SKM-1 treated with dmso at 0.1 percent for 144 hours (cell line): Measurements from ENCODE around the gene TAGLN3.

Experiments used
- DNase-seq: peaks from one replicate; lab custom pipeline; 2025; ENCODE audit not compliant: unreplicated experiment; lab: John Stamatoyannopoulos, UW

Gene TAGLN3

DNA sequence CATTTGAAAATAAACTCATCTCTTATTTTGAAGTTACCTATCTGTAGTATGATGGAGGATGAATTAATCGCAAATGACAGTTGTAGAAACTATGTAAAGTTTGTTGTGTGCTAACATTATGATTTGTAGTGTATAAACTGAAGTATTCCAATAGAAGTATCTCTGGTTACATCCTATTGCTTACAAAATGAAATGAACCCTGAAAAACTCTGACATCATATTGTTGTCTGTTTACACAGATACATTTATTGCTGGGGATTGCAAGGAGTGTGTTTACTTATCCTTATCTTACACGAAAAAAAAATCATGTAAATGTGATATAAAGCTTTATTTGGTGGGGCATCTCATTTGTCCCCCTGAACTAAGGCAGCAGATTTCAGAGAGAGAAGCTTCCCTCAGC, 22.5 kb upstream of the TAGLN3 start:
- no peak for DNase-seq

GRCh38 chr3:111978583-111979433, 19.9 kb upstream of the TAGLN3 start, which contains the start of gene ABHD10:
Gene ABHD10, plus strand, starts transcription at chr3:111979026. Its CDS starts 36 bp downstream, at chr3:111979062.
- DNase-seq, result peak; percentile 89

DNA sequence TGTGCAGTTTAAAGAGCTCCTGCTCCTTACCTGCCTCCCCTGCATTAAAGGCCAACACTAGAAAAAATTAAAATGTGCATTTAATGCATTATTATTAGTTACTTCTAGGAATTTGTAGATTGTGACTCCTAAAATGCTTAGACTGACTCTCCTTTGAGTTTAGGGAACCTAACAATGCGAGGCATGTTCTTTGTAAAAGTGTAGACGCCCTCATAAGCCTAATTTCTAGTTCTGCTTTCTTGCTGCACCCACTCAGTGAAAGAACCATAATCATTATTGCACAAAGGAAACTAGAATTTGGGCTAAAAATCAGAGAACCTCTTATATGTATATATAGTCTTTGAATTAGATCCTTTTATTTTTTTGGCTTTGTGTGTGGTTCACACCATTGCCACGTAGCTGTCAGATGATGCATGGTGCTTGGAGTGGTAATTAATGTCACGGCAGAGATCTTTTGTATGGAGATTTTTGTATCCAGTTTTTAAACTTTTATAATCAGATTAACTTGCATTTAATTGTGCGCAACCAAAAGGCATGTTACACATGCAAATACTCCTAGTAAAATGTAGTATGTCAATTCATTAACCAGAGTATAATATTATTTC, 19.2 kb upstream of the TAGLN3 start:
- peak; percentile 69 for DNase-seq

DNA sequence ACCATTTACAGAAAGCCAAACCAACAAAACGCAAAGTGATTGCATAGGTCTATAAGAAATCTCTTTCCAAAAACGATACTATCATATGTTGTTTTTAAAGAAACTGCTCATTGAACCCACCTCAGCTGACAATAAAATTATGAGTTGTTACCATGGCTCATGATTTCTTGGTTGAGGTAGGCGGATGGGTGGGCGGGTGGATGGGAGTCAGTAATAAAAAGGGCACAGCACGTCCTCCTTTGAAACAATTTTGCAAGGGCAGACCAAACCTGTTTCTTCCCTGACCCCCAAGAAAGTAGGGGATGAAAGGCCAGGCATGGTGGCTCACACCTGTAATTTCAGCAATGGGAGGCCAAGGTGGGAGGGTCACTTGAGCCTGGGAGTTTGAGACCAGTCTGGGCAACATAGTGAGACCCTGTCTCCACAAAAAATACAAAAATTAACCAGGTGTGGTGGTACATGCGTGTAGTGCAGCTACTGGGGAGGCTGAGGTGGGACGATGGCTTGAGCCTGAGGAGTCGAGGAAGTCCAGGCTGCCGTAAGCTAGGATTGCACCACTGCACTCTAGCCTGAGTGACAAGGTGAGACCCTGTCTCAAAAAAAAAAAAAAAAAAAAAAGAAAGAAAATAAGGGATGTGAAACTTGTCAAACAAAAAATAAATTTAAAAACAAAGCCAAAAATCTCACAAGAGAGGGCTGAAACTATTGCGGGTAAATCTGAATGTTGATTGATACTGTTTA, 17.8 kb upstream of the TAGLN3 start:
- no peak for DNase-seq

- DNase-seq, result no peak
These were observed 17.3 kb upstream of the TAGLN3 start for GRCh38 chr3:111981457-111981763.

GRCh38 chr3:111984636-111985298, 14.0 kb upstream of the TAGLN3 start:
- DNase-seq, result no peak

DNA sequence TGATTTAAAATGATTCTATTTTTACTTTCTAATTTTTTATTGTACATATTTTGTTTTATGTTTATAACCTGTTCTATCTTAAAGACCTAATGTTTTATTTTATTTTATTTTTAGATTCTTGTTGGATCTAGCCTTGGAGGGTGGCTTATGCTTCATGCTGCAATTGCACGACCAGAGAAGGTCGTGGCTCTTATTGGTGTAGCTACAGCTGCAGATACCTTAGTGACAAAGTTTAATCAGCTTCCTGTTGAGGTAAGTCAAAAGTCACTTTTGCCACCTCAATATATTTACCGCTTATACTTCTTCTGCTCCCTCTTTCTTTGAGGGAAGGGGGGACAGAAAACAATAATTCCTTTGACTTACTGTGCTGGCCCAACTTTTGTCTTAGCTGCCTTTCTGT, 11.9 kb upstream of the TAGLN3 start:
- no peak for DNase-seq

GRCh38 chr3:111989061-111989678, 9.6 kb upstream of the TAGLN3 start:
- peak; percentile 40 for DNase-seq

DNA sequence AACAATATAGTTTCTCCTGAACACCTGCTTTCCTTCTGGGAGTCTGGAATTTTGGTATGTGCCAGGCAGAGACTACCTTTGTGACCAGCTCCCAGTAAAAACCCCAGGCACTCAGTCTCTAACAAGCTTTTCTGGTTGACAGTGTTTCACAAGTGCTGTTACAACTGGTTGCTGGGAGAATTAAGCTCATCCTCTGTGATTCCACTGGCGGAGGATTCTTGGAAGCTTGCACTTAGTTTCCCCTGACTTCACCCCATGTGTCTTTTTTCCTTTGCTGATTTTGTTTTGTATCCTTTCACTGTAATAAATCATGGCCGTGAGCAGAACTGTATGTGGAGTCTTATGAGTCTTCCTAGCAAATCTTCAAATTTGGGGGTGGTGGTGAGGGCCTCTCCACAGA, 5.7 kb upstream of the TAGLN3 start:
- DNase-seq, result no peak

- DNase-seq, result no peak
These were observed 982 bp downstream of the TAGLN3 start for GRCh38 chr3:111999484-112000324.

- no peak for DNase-seq
These were observed 1.6 kb downstream of the TAGLN3 start for GRCh38 chr3:112000367-112000771.

DNA sequence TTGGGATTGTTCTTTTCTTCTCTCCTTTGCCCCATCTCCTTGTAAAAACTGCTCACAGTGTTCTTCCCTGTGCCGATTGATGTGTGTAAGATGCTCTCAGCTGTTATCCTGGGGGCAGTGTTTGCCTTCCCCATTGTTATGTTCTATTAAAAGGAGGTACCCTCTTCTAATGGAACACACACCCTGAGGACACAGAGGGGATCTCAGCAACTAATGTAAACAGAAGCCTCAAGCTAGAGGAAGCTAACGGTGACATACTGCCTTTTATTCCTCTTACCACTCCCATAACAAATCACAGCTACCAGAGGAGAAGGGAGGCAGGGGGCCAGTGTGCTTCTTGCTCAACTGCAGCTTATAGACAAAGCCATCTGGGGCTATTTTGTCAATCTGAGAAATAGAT, 2.2 kb downstream of the TAGLN3 start:
- DNase-seq, result no peak

GRCh38 chr3:112001526-112001925, 2.8 kb downstream of the TAGLN3 start:
- DNase-seq, result no peak

GRCh38 chr3:112002096-112002971, 3.6 kb downstream of the TAGLN3 start:
- DNase-seq, result no peak

GRCh38 chr3:112003321-112004080, 4.8 kb downstream of the TAGLN3 start:
- DNase-seq, result no peak

DNA sequence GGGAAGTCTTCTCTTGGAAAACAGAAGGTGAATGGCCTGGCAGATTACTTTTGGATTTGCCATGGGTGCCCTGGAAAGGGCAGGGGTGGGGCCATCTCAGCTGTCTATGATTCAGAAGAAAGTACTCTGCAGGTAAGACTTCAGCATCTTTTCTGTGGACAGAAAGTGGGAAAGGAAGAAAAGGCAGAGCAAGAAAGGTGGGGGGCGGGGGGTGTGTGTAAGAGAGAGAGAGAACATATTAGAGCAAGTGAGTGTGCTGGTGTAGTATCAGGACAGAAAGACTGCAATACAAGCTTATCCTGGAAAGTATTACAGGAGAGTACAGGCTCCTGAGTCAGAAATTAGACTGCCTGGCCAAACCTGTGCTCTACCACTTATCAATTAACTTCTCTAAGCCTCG, 5.5 kb downstream of the TAGLN3 start:
- no peak for DNase-seq

GRCh38 chr3:112004669-112005068, 5.9 kb downstream of the TAGLN3 start:
- no peak for DNase-seq

- no peak for DNase-seq
These were observed 6.5 kb downstream of the TAGLN3 start for GRCh38 chr3:112005091-112005672.
